GM19240 (cell line): ENCODE results near the gene ZBTB1.
"Not testable (repeated sequence)": the region's sequence is repeated elsewhere in the genome, so short reads cannot be mapped to it uniquely, and the experiment has no call there.

ENCODE experiments used
- DNase-seq: peaks from one replicate; pipeline ENCODE4 v3.0.0; 2011; ENCODE audit warnings: low spot score; ENCODE audit not compliant: insufficient read length

The ZBTB1 gene

DNA sequence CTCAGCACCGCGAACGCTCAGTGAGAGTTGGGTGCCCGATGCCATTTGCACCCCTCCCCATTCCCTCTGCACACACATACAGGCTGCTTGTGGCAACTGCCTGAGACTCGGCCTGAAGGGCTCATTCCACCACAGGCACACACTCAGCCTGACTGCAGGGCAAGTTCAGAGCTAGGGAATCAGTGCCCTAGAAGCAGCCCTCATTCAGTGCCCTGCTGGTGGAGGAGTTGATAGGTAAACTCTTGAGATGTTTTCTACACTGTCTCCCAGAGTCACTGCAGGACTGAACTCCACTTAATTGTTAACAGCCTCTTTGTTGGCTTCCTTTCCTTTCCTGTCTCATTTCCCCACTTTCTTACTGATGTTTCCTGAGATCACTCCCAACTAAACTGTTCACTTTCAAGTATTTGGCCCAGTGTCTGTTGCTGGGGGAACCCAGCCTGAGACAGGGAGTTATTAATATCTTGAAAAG is 62.1 kb downstream of the ZBTB1 start:
- DNase-seq, result no peak

DNA sequence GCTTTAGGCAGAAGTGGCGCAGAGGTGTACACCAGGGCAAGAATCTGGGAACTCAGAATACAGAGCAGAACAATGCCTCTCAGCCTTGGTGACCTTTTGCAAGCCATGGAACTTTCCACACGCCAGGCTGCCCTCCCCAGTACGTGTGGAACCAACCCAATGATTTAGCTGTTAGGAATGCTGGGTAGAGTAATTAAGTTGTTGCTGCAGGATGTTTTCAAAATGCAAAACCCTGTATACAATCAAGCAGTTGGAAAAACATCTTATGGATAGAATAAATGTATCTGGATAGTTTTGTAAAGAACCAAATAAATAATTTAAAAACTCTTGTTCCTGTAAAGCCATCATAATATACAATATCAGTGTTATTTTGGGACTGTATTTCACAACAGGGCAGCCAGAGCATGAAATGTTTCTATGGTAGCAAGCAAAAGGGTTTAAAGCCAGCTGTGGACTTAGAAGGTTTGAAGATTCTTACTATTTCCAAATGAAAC is 64.6 kb downstream of the ZBTB1 start:
- no peak for DNase-seq

DNA sequence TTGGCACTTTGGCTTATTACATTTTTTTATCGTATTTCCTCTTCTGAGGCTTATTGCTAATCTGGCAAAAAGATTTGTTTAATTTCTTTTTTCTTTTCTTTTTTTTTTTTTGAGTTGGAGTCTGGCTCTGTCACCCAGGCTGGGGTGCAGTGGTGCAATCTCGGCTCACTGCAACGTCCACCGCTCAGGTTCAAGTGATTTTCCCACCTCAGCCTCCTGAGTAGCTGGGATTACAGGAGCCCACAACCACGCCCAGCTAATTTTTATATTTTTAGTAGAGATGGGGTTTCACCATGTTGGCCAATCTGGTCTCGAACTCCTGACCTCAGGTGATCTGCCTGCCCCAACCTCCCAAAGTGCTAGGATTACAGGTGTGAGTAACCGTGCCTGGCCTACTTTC is 65.1 kb downstream of the ZBTB1 start:
- not testable (repeated sequence) for DNase-seq

DNA sequence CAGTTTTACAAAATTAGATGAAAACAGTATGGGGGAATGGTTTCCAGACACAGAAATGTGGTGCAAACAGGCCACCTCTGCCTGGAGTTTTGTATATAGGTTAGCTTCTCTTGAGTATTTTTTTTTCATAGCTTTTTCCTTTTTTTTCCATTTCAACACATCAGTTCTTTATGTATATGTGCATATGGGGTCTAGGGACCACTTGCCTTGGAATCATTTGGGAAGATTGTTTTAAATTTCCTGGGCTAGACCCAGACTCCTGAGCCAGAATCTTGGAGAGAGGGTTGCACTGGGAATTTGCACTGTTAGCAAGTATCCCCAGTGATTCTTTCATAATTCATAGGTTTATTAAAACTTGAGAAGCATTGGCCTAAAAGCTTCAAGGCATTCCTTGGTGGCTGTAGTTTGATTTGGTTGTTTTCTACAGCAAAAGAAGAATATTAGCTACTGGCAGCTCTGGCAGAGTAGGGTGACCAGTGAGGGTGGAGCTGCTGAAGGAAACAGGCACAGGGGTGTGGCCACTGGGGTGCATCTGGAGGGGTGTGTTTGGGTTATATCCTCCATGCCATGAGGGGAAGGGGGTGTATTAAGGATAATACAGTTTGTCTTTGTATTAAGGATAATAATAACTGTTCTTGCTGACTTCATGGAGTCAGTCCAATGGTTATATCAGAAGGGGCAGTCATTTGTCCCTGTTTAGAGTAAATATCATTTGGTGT is 68.0 kb downstream of the ZBTB1 start:
- no peak for DNase-seq

DNA sequence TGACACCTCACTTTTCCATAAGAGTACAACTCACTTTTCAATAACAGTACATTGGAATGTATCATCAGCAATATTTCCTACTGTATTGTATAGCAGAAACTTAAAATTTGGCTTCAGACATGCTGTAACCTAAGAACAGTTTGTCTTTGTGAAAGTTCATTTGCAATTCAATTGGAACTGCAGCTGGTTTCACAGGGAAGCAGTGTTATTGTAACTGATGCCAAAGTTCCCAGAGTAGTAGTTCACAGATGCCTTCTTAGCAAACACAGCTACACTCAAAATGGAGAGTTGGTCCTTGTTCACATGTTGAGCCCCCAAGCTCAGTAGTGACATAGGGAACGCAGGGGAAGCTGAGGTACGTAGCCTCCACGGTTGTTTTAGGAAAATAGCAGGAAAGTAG is 68.5 kb downstream of the ZBTB1 start:
- DNase-seq, result no peak
